Measurements from ENCODE around the gene EFHC1.

- TF ChIP-seq CTCF (IDR thresholded peaks at IDR 0.05) (no peak), POLR2AphosphoS5 (IDR thresholded peaks at IDR 0.05) (no peak)
Observed at GRCh38 chr6:52438926-52439325, 18.8 kb downstream of the EFHC1 start.
